SK-N-MC (cell line): Measurements from ENCODE around the gene DIDO1.

Experiments used
- EZH2 ChIP-seq: fragments of 200-600 bp; sonication (generic); IDR thresholded peaks from one replicate; pipeline ENCODE4 v1.6.1; 2017; ENCODE audit warnings: antibody characterized with exemption
- FOXP2 ChIP-seq: optimal IDR thresholded peaks from 2 replicates; pipeline ENCODE3; 2011; ENCODE audit warnings: mild to moderate bottlenecking, moderate library complexity; ENCODE audit not compliant: insufficient read depth; ENCODE audit errors: extremely low read length, control extremely low read depth
- POLR2AphosphoS5 ChIP-seq: IDR thresholded peaks from 2 replicates; pipeline ENCODE4 v1.6.1; 2012; ENCODE audit warnings: mild to moderate bottlenecking, low read depth, low read length, borderline replicate concordance

DNA sequence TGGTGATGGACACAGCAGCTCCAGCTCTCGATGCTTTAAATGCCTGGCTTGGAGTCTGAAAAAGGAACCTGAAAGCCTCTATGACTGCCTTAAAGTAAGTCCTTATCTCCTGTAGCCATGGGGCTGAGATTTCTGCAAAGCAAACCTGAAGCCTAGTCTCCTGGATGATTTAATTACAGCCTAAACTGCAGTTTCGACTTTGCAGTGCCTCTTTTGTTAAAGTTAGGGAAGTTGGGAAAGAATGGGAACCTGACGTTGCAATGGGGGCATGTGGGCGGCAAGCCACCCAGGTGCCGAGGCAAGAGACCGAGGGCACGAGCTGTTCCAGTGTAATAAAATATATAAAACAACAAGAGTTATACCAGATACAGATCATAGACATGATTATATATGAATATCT is 53.0 kb downstream of the DIDO1 start:
- no peak for TF ChIP-seq POLR2AphosphoS5
- no peak for TF ChIP-seq EZH2
- no peak for TF ChIP-seq FOXP2
